ENCODE results near the gene PLCB4. TPM values are rescaled to one million over a fixed set of nuclear protein-coding genes. Genes with fewer than 3 reads are reported as not detected.

The PLCB4 gene
- total RNA-seq, 1 experiment from 2014 or later = 10.1 TPM

GRCh38 chr20:9311132-9311531 lies 242.2 kb downstream of the PLCB4 start:
- Mint-ChIP-seq H3K36me3 (ENCODE audit: insufficient read depth in 1 of 3, low read depth in 3 of 3) (peaks cover 0 to 9% (median 0%) of the 10 kb centered on the region in 3 experiments; a peak in 4 of 7 replicates), H3K27ac (peak overlapping the region; percentile 42 to 83 (median 67); a peak in 4 of 7 replicates), H3K27me3 (ENCODE audit: low read depth) (no peaks in the 10 kb centered on the region), H3K4me1 (peaks cover 12 to 18% of the 10 kb centered on the region in 2 experiments; a peak in 3 of 4 replicates), H3K4me3 (no peak overlapping the region), H3K9me3 (peaks cover 0 to 9% of the 10 kb centered on the region in 2 experiments; a peak in 3 of 5 replicates)
- no peak overlapping the region for H3K14ac ChIP-seq (ENCODE audit: insufficient read depth, low read length)
- no peak overlapping the region for H2BK12ac ChIP-seq (ENCODE audit: insufficient read length, low read depth, low read length)
- H2AFZ ChIP-seq (ENCODE audit: low read length) = no peak overlapping the region
- no peak overlapping the region for H2BK120ac ChIP-seq (ENCODE audit: low read depth, low read length, poor library complexity, severe bottlenecking)
- no peak overlapping the region for H2BK20ac ChIP-seq (ENCODE audit: low read depth, low read length, poor library complexity, severe bottlenecking)
- H3K9me3 ChIP-seq (ENCODE audit: control insufficient read depth, low read depth, low read length) = no peaks in the 10 kb centered on the region
- H3T11ph ChIP-seq (ENCODE audit: low read length) = no peak overlapping the region
- H4K5ac ChIP-seq (ENCODE audit: insufficient read length, low read depth, low read length) = no peak overlapping the region
- H3K23ac ChIP-seq (ENCODE audit: insufficient read length, low read depth, low read length) = no peak overlapping the region
- H4K8ac ChIP-seq (replicated peaks; ENCODE audit: insufficient read length, low read depth, low read length) = no peak overlapping the region
- no peaks in the 10 kb centered on the region; the same call in 1 of the 2 replicates for H3K4me1 ChIP-seq (ENCODE audit: insufficient read depth, low read length)
- H3K23me2 ChIP-seq (ENCODE audit: insufficient read length, low read depth, low read length, poor library complexity, severe bottlenecking) = no peaks in the 10 kb centered on the region
- no peak overlapping the region for H2BK5ac ChIP-seq (ENCODE audit: insufficient read length, low read length)
- H3K27ac ChIP-seq (ENCODE audit: insufficient read length, low read depth, low read length) = no peak overlapping the region
- H3K79me2 ChIP-seq (ENCODE audit: insufficient read depth, low read length) = no peaks in the 10 kb centered on the region
- H3K27me3 ChIP-seq (ENCODE audit: insufficient read depth, low read length) = no peaks in the 10 kb centered on the region
- H3K79me1 ChIP-seq (ENCODE audit: insufficient read depth, low read depth, low read length, poor library complexity, severe bottlenecking) = no peaks in the 10 kb centered on the region
- H3K56ac ChIP-seq (ENCODE audit: insufficient read length, low read depth, low read length) = no peak overlapping the region
- no peak overlapping the region for H3K9ac ChIP-seq (ENCODE audit: extremely low read depth, insufficient read length, low read length)
- WGBS (ENCODE audit: extremely low coverage, insufficient read length, low lambda C conversion rate) = no CpG with 5 or more reads among the region's 1 CpG
- H4K91ac ChIP-seq (ENCODE audit: insufficient read length, low read depth, low read length) = no peak overlapping the region
- no peak overlapping the region for H2BK15ac ChIP-seq (ENCODE audit: low read depth, low read length)
- no peak overlapping the region for H2AK5ac ChIP-seq (ENCODE audit: insufficient read length, low read length)
- H3K18ac ChIP-seq (ENCODE audit: insufficient read length, low read depth, low read length) = no peak overlapping the region
- no peak overlapping the region for H3K4me2 ChIP-seq (ENCODE audit: insufficient read depth, insufficient read length, low read length)
- TF ChIP-seq, protein P1, sequence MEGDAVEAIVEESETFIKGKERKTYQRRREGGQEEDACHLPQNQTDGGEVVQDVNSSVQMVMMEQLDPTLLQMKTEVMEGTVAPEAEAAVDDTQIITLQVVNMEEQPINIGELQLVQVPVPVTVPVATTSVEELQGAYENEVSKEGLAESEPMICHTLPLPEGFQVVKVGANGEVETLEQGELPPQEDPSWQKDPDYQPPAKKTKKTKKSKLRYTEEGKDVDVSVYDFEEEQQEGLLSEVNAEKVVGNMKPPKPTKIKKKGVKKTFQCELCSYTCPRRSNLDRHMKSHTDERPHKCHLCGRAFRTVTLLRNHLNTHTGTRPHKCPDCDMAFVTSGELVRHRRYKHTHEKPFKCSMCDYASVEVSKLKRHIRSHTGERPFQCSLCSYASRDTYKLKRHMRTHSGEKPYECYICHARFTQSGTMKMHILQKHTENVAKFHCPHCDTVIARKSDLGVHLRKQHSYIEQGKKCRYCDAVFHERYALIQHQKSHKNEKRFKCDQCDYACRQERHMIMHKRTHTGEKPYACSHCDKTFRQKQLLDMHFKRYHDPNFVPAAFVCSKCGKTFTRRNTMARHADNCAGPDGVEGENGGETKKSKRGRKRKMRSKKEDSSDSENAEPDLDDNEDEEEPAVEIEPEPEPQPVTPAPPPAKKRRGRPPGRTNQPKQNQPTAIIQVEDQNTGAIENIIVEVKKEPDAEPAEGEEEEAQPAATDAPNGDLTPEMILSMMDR (conservative IDR thresholded peaks at IDR 0.05) = no peak
- no peaks in the 10 kb centered on the region for H4K20me1 ChIP-seq (ENCODE audit: control insufficient read depth, insufficient read depth, insufficient read length)
- H3K4ac ChIP-seq (ENCODE audit: low read depth, low read length) = no peak overlapping the region
- DNase-seq = no peak
